ENCODE measurements around the gene CDH23. TPM values are rescaled to one million over a fixed set of nuclear protein-coding genes. Genes with fewer than 3 reads are reported as not detected.

CDH23 gene
- total RNA-seq, 1 experiment from 2014 or later, result 0.07 TPM

- CTCF ChIA-PET, result no interaction called here
- Mint-ChIP-seq H3K4me1 (ENCODE audit: low read depth, unreplicated experiment) (no peaks in the 10 kb centered on the region), H3K4me3 (ENCODE audit: low read depth, unreplicated experiment) (no peak overlapping the region), H3K27ac (ENCODE audit: unreplicated experiment) (no peak overlapping the region), H3K27me3 (ENCODE audit: unreplicated experiment) (peaks cover 88% of the 10 kb centered on the region), H3K9me3 (ENCODE audit: low read depth, unreplicated experiment) (no peaks in the 10 kb centered on the region), H3K36me3 (ENCODE audit: insufficient read depth, unreplicated experiment) (no peaks in the 10 kb centered on the region)
- no peak for TF ChIP-seq CTCF (IDR thresholded peaks at IDR 0.05; ENCODE audit: unreplicated experiment)
- no peak for DNase-seq
- intact Hi-C loops (cut with micrococcal nuclease; ENCODE audit: unreplicated experiment), result no loop called here
- no TSS peak for BruUV-seq (replicated peaks)
Measured at GRCh38 chr10:71534568-71535194, 138.0 kb downstream of the CDH23 start.

GRCh38 chr10:71536332-71536731, 139.6 kb downstream of the CDH23 start:
- no peak for TF ChIP-seq CTCF (IDR thresholded peaks at IDR 0.05; ENCODE audit: unreplicated experiment)
- Mint-ChIP-seq H3K27ac (ENCODE audit: unreplicated experiment) (no peak overlapping the region), H3K36me3 (ENCODE audit: insufficient read depth, unreplicated experiment) (no peaks in the 10 kb centered on the region), H3K4me1 (ENCODE audit: low read depth, unreplicated experiment) (no peaks in the 10 kb centered on the region), H3K4me3 (ENCODE audit: low read depth, unreplicated experiment) (no peak overlapping the region), H3K27me3 (ENCODE audit: unreplicated experiment) (peaks cover 88% of the 10 kb centered on the region), H3K9me3 (ENCODE audit: low read depth, unreplicated experiment) (no peaks in the 10 kb centered on the region)
- no peak for DNase-seq
- intact Hi-C loops (cut with micrococcal nuclease; ENCODE audit: unreplicated experiment), result no loop called here
- BruUV-seq (replicated peaks), result no TSS peak
- CTCF ChIA-PET, result no interaction called here

- Mint-ChIP-seq H3K9me3 (ENCODE audit: low read depth, unreplicated experiment) (no peaks in the 10 kb centered on the region), H3K4me3 (ENCODE audit: low read depth, unreplicated experiment) (no peak overlapping the region), H3K36me3 (ENCODE audit: insufficient read depth, unreplicated experiment) (no peaks in the 10 kb centered on the region), H3K27ac (ENCODE audit: unreplicated experiment) (no peak overlapping the region), H3K27me3 (ENCODE audit: unreplicated experiment) (peaks cover 90% of the 10 kb centered on the region), H3K4me1 (ENCODE audit: low read depth, unreplicated experiment) (no peaks in the 10 kb centered on the region)
- no peak for DNase-seq
- no TSS peak for BruUV-seq (replicated peaks)
- CTCF ChIA-PET, result no interaction called here
- intact Hi-C loops (cut with micrococcal nuclease; ENCODE audit: unreplicated experiment), result no loop called here
- no peak for TF ChIP-seq CTCF (IDR thresholded peaks at IDR 0.05; ENCODE audit: unreplicated experiment)
Measured at GRCh38 chr10:71537125-71537524, 140.4 kb downstream of the CDH23 start.

GRCh38 chr10:71537681-71538080, 141.0 kb downstream of the CDH23 start:
- H3K27ac Mint-ChIP-seq (ENCODE audit: unreplicated experiment), result no peak overlapping the region
- H3K36me3 Mint-ChIP-seq (ENCODE audit: insufficient read depth, unreplicated experiment), result no peaks in the 10 kb centered on the region
- no peak overlapping the region for H3K4me3 Mint-ChIP-seq (ENCODE audit: low read depth, unreplicated experiment)
- intact Hi-C loops (cut with micrococcal nuclease; ENCODE audit: unreplicated experiment), result no loop called here
- CTCF ChIA-PET, result no interaction called here
- peaks cover 87% of the 10 kb centered on the region for H3K27me3 Mint-ChIP-seq (ENCODE audit: unreplicated experiment)
- H3K4me1 Mint-ChIP-seq (ENCODE audit: low read depth, unreplicated experiment), result no peaks in the 10 kb centered on the region
- H3K9me3 Mint-ChIP-seq (ENCODE audit: low read depth, unreplicated experiment), result no peaks in the 10 kb centered on the region
- DNase-seq, result no peak
- no TSS peak for BruUV-seq (replicated peaks)
- TF ChIP-seq CTCF (IDR thresholded peaks at IDR 0.05; ENCODE audit: unreplicated experiment), result no peak
